HFF-Myc (cell line): Measurements from ENCODE around the gene CLHC1.
"Not testable (repeated sequence)": the region's sequence is repeated elsewhere in the genome, so short reads cannot be mapped to it uniquely, and the experiment has no call there.

Experiments
- DNase-seq: peaks from one replicate; pipeline ENCODE4 v3.0.0-alpha.2; 2011; ENCODE audit warnings: low read depth; ENCODE audit errors: extremely low read depth
- H3K4me3 ChIP-seq: replicated peaks from 2 replicates; pipeline ENCODE4 v1.5.1; 2011; ENCODE audit warnings: low read depth, mild to moderate bottlenecking, control low read depth, low read length
- CTCF ChIP-seq: IDR thresholded peaks from 2 replicates; pipeline ENCODE4 v1.5.1; 2012; ENCODE audit warnings: mild to moderate bottlenecking, low read depth, low read length, control low read depth; ENCODE audit errors: missing control alignments

Gene CLHC1

GRCh38 chr2:55229221-55229620 is 2.9 kb downstream of the CLHC1 start:
- H3K4me3 ChIP-seq = no peak overlapping the region
- DNase-seq = no peak
- TF ChIP-seq CTCF = no peak

DNA sequence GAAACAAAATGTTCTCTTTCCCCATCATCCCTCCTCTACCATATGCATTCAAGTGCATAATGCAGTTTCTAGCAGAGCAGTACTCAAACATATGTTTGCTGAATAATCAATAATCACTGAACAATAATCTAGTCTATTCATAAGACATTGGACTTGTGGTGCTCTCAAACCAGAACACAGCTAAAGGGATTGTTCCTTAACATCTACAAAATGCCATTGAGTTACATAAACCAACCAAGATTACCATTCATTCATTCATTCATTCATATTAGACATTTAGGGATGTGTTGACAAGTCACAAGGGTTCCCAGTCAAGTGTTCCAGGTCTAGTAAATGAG is 3.9 kb downstream of the CLHC1 start:
- no peak for TF ChIP-seq CTCF
- DNase-seq = no peak
- H3K4me3 ChIP-seq = no peak overlapping the region

DNA sequence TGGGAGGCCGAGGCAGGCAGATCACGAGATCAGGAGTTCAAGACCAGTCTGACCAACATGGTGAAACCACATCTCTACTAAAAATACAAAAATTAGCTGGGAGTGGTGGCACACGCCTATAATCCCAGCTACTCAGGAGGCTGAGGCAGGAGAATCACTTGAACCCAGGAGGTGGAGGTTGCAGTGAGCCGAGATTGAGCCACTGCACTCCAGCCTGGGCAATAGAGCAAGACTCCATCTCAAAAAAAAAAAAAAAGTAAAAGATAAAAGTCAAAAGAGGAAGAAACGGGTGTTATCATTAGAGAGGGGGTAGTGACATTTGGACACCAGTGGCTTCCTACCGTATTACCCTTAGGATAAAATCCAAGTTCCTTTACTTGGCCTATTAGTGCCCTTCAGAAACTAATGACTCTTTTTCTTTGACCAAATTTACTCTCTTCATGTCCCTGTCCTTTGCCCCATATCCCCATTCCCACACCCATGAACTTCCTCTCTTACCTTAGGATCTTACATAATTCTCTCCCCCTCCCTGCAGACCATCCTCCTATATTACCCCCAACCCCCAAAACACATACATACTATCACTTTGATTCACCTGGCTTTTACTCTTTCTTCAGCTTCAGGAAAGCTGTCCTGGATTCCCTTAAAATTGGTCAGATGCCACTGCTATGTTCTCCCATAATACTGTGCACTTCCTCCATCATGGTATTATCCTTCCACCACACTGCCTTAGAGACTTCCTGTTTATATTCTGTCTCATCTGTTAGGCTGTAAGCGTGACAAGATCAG is 4.5 kb downstream of the CLHC1 start:
- DNase-seq, H3K4me3 ChIP-seq: not testable (repeated sequence)

GRCh38 chr2:55225481-55226020 is 6.5 kb downstream of the CLHC1 start:
- TF ChIP-seq CTCF = no peak
- no peak overlapping the region for H3K4me3 ChIP-seq
- DNase-seq = no peak

GRCh38 chr2:55224761-55225261 is 7.3 kb downstream of the CLHC1 start:
- DNase-seq = no peak
- no peak overlapping the region for H3K4me3 ChIP-seq
- no peak for TF ChIP-seq CTCF

DNA sequence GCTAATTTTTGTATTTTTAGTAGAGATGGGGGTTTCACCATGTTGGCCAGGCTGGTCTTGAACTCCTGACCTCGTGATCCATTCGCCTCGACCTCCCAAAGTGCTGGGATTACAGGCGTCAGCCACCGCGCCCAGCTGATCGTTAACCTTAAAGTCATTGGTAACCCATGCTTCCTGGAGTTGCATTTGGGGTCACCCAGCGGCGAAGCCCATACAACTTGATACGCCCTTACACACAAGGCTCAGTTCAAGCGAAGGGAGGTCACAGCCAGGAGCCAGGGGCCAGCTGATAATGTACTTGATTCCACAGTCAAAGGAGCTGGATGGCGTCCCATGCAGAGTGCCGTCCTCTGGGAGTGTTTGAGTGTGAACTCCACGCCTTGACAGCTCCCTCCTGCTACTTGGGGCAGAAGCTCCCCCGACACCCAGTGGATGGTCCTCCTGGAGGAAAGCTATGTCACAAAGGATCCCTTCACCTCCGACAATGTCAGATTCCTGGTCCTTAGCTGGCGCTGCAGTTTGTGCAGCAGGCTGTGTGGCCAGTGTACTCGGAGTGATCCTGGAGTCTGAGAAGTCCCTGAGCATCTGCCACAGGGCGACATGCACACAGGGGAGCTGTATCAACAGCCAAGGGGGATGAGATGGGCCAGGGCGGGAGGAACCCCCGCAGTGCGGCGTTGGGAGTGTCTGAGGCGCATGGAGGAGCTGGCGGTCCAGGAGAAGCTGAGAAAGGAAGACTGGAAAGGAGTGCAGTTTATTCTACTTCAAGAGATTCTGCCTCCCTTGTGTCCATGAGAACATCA is 7.9 kb downstream of the CLHC1 start:
- peak overlapping the region; percentile 44; the same call in 1 of the 2 replicates for H3K4me3 ChIP-seq
- no peak for TF ChIP-seq CTCF
- DNase-seq = no peak

DNA sequence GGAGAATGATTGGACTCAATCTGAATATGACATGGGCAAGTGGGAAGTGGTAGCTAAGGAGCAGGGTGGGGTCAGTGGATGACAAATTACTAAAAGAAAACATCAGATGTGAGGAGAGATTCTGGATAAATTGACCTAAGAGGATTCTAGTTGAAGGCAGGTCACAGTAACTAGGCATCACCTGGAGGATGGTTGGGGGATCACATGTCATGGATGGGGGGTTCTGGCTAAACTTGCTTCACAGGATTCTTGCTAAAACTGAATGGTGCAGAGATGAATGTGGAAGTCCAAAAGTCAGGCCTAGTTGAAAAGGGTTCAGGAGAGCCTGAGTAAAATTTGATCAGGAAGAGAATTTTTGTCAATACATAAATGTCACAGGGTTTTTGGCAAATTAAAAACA is 18.3 kb downstream of the CLHC1 start:
- no peak for DNase-seq
- no peak for TF ChIP-seq CTCF
- no peak overlapping the region for H3K4me3 ChIP-seq
